CD4-positive, alpha-beta T cell treated with Interleukin-17A for 1 hour (primary cell): ENCODE measurements around the gene CGNL1.

Source experiments
- DNase-seq: peaks from one replicate; pipeline ENCODE4 v3.0.0-alpha.2; 2020

Gene CGNL1

GRCh38 chr15:57580866-57581265, 204.6 kb downstream of the CGNL1 start:
- no peak for DNase-seq

GRCh38 chr15:57582090-57582489, 205.8 kb downstream of the CGNL1 start:
- no peak for DNase-seq

GRCh38 chr15:57583282-57583681, 207.0 kb downstream of the CGNL1 start:
- DNase-seq, result no peak

GRCh38 chr15:57583720-57584119, 207.4 kb downstream of the CGNL1 start:
- no peak for DNase-seq

GRCh38 chr15:57586661-57587424, 210.5 kb downstream of the CGNL1 start:
- DNase-seq, result peak; percentile 21

- no peak for DNase-seq
Measured at GRCh38 chr15:57589281-57589680, 213.0 kb downstream of the CGNL1 start.

- no peak for DNase-seq
Measured at GRCh38 chr15:57589754-57590153, 213.4 kb downstream of the CGNL1 start.

GRCh38 chr15:57591237-57591821, 215.0 kb downstream of the CGNL1 start:
- DNase-seq, result no peak

- peak; percentile 37 for DNase-seq
Measured at GRCh38 chr15:57591822-57592367, 215.6 kb downstream of the CGNL1 start, which contains the start of gene MYZAP. Gene MYZAP (plus strand): TSS chr15:57591904. CDS start chr15:57592035, 131 bp downstream.

- DNase-seq, result no peak
Measured at GRCh38 chr15:57592426-57592825, 216.1 kb downstream of the CGNL1 start.

GRCh38 chr15:57592836-57593420, 216.6 kb downstream of the CGNL1 start:
- no peak for DNase-seq

- DNase-seq, result no peak
Measured at GRCh38 chr15:57594479-57594878, 218.2 kb downstream of the CGNL1 start.

GRCh38 chr15:57595011-57595866, 218.9 kb downstream of the CGNL1 start:
- no peak for DNase-seq

GRCh38 chr15:57596301-57596855, 220.1 kb downstream of the CGNL1 start:
- no peak for DNase-seq

GRCh38 chr15:57596978-57597377, 220.7 kb downstream of the CGNL1 start:
- no peak for DNase-seq

GRCh38 chr15:57597431-57597830, 221.1 kb downstream of the CGNL1 start:
- DNase-seq, result no peak

- DNase-seq, result no peak
Measured at GRCh38 chr15:57598346-57598745, 222.0 kb downstream of the CGNL1 start.

- DNase-seq, result no peak
Measured at GRCh38 chr15:57599296-57599810, 223.0 kb downstream of the CGNL1 start.

- no peak for DNase-seq
Measured at GRCh38 chr15:57600197-57600596, 223.9 kb downstream of the CGNL1 start.
